ENCODE data around the gene DOK3. TPM values are rescaled to one million over a fixed set of nuclear protein-coding genes. Genes with fewer than 3 reads are reported as not detected.

The DOK3 gene
- total RNA-seq, 1 donor from 2014 or later = 7.2 TPM

- Mint-ChIP-seq H3K27ac (ENCODE audit: unreplicated experiment) (no peak overlapping the region), H3K4me3 (ENCODE audit: unreplicated experiment) (peak overlapping the region; percentile 67), H3K27me3 (ENCODE audit: unreplicated experiment) (no peaks in the 10 kb centered on the region), H3K36me3 (ENCODE audit: unreplicated experiment) (peaks cover 4% of the 10 kb centered on the region), H3K4me1 (ENCODE audit: unreplicated experiment) (peaks cover 17% of the 10 kb centered on the region), H3K9me3 (ENCODE audit: unreplicated experiment) (no peaks in the 10 kb centered on the region)
- DNase-seq (ENCODE audit: extremely low spot score, unreplicated experiment) = peak; percentile 98
- peak; percentile 95 for TF ChIP-seq CTCF (IDR thresholded peaks at IDR 0.05)
Observed at GRCh38 chr5:177454397-177455035, 55.1 kb downstream of the DOK3 start.

GRCh38 chr5:177453852-177454396 lies 55.7 kb downstream of the DOK3 start:
- H3K4me1 Mint-ChIP-seq (ENCODE audit: unreplicated experiment) = peaks cover 17% of the 10 kb centered on the region
- peak overlapping the region; percentile 70 for H3K27ac Mint-ChIP-seq (ENCODE audit: unreplicated experiment)
- no peaks in the 10 kb centered on the region for H3K27me3 Mint-ChIP-seq (ENCODE audit: unreplicated experiment)
- H3K36me3 Mint-ChIP-seq (ENCODE audit: unreplicated experiment) = peaks cover 4% of the 10 kb centered on the region
- H3K9me3 Mint-ChIP-seq (ENCODE audit: unreplicated experiment) = no peaks in the 10 kb centered on the region
- peak overlapping the region; percentile 67 for H3K4me3 Mint-ChIP-seq (ENCODE audit: unreplicated experiment)
- no peak for TF ChIP-seq CTCF (IDR thresholded peaks at IDR 0.05)
- no peak for DNase-seq (ENCODE audit: extremely low spot score, unreplicated experiment)

GRCh38 chr5:177452688-177453638 lies 56.7 kb downstream of the DOK3 start:
- DNase-seq (ENCODE audit: extremely low spot score, unreplicated experiment) = no peak
- Mint-ChIP-seq H3K27me3 (ENCODE audit: unreplicated experiment) (no peaks in the 10 kb centered on the region), H3K4me3 (ENCODE audit: unreplicated experiment) (no peak overlapping the region), H3K4me1 (ENCODE audit: unreplicated experiment) (peaks cover 24% of the 10 kb centered on the region), H3K9me3 (ENCODE audit: unreplicated experiment) (no peaks in the 10 kb centered on the region), H3K27ac (ENCODE audit: unreplicated experiment) (no peak overlapping the region), H3K36me3 (ENCODE audit: unreplicated experiment) (peaks cover 4% of the 10 kb centered on the region)
- TF ChIP-seq CTCF (IDR thresholded peaks at IDR 0.05) = no peak

Other genes with a start within 250 kb of the DOK3 start
- 47.8 and 49.5 TPM in 2 replicates for gene RAB24, start 206.1 kb downstream of the DOK3 start, total RNA-seq
- gene PRELID1, start 206.0 kb downstream of the DOK3 start, total RNA-seq = 98.8 and 102 TPM in 2 replicates
- 10.7 and 11.1 TPM in 2 replicates for gene MXD3, start 197.9 kb downstream of the DOK3 start, total RNA-seq
- gene LMAN2, start 158.2 kb downstream of the DOK3 start, total RNA-seq = 102 and 109 TPM in 2 replicates
- gene RGS14, start 151.9 kb downstream of the DOK3 start, total RNA-seq = 6.2 and 7.4 TPM in 2 replicates
- gene SLC34A1, start 125.4 kb downstream of the DOK3 start, total RNA-seq = not detected in 2 replicates
- not detected in 2 replicates for gene PFN3, start 109.2 kb downstream of the DOK3 start, total RNA-seq
- 1.0 and 1.5 TPM in 2 replicates for gene F12, start 100.3 kb downstream of the DOK3 start, total RNA-seq
- 35.6 and 38.2 TPM in 2 replicates for gene GRK6, start 83.2 kb downstream of the DOK3 start, total RNA-seq
- 2.8 and 4.4 TPM in 2 replicates for gene PRR7, start 63.0 kb downstream of the DOK3 start, total RNA-seq
- gene DBN1, start 36.2 kb downstream of the DOK3 start, total RNA-seq = 248 and 249 TPM in 2 replicates
- 312 and 358 TPM in 2 replicates for gene PDLIM7, start 12.2 kb downstream of the DOK3 start, total RNA-seq
- 68.7 and 83.1 TPM in 2 replicates for gene DDX41, start 7.1 kb upstream of the DOK3 start, total RNA-seq
- 82.0 and 97.2 TPM in 2 replicates for gene FAM193B, start 44.7 kb upstream of the DOK3 start, total RNA-seq
- 216 and 248 TPM in 2 replicates for gene TMED9, start 82.4 kb upstream of the DOK3 start, total RNA-seq
- gene B4GALT7, start 90.3 kb upstream of the DOK3 start, total RNA-seq = 34.9 and 36.0 TPM in 2 replicates